NCI-H446 (cell line): ENCODE measurements around the gene IRGQ.
"Not testable (repeated sequence)": the region's sequence is repeated elsewhere in the genome, so short reads cannot be mapped to it uniquely, and the experiment has no call there.

Source experiments
- DNase-seq, 2 experiments: peaks; one replicate each; lab custom pipeline; 2025; lab: John Stamatoyannopoulos, UW

The IRGQ gene

GRCh38 chr19:43625918-43626579, 30.1 kb upstream of the IRGQ start:
- no peak for DNase-seq

- no peak for DNase-seq
These were observed 29.0 kb upstream of the IRGQ start for GRCh38 chr19:43624933-43625332.

- DNase-seq, result no peak
These were observed 28.1 kb upstream of the IRGQ start for GRCh38 chr19:43623889-43624670.

- DNase-seq, result no peak
These were observed 27.0 kb upstream of the IRGQ start for GRCh38 chr19:43622956-43623355.

GRCh38 chr19:43622070-43622469, 26.1 kb upstream of the IRGQ start:
- no peak for DNase-seq

- peak in 1 of 2 experiments; percentile 54 for DNase-seq
These were observed 24.4 kb upstream of the IRGQ start for GRCh38 chr19:43620061-43621001.

GRCh38 chr19:43619262-43620060, 23.5 kb upstream of the IRGQ start, which contains the start of gene ZNF428:
ZNF428 (minus strand) TSS chr19:43619629; CDS start chr19:43614304, 5,325 bp downstream.
- DNase-seq, result peak; percentile 86 to 97

GRCh38 chr19:43618921-43619261, 23.0 kb upstream of the IRGQ start:
- peak; percentile 73 to 74 for DNase-seq

- no peak for DNase-seq
These were observed 21.0 kb upstream of the IRGQ start for GRCh38 chr19:43616954-43617353.

- no peak for DNase-seq
These were observed 20.4 kb upstream of the IRGQ start for GRCh38 chr19:43616306-43616705.

- no peak for DNase-seq
These were observed 16.4 kb upstream of the IRGQ start for GRCh38 chr19:43612374-43612773.

GRCh38 chr19:43611788-43612187, 15.9 kb upstream of the IRGQ start, which contains the start of gene SRRM5:
SRRM5 (plus strand) TSS chr19:43612088; CDS start chr19:43612122, 34 bp downstream.
- no peak for DNase-seq

- DNase-seq, result no peak
These were observed 14.6 kb upstream of the IRGQ start for GRCh38 chr19:43610493-43610892.

- DNase-seq, result no peak
These were observed 13.9 kb upstream of the IRGQ start for GRCh38 chr19:43609872-43610271.

- DNase-seq, result no peak
These were observed 11.6 kb upstream of the IRGQ start for GRCh38 chr19:43607238-43608205.

- no peak for DNase-seq
These were observed 10.8 kb upstream of the IRGQ start for GRCh38 chr19:43606569-43607229.

- no peak for DNase-seq
These were observed 10.1 kb upstream of the IRGQ start for GRCh38 chr19:43605875-43606568.

- DNase-seq, result not testable (repeated sequence)
These were observed 4.4 kb upstream of the IRGQ start for GRCh38 chr19:43600326-43600725.
